T-helper 2 cell treated with Interferon-gamma antibody and Interleukin-4, amounts not matched to agents 5 μg/mL and 100 μg/mL, for 36 hours (primary cell): ENCODE measurements around the gene KRTAP5-4.

ENCODE experiments used
- DNase-seq: peaks from one replicate; pipeline ENCODE4 v3.0.0; 2021; ENCODE audit warnings: low spot score
- H3K27ac Mint-ChIP-seq: one replicate; pipeline ENCODE4 v1.8.0; 2021; ENCODE audit warnings: mild to moderate bottlenecking, mixed read lengths
- H3K27me3 Mint-ChIP-seq: one replicate; pipeline ENCODE4 v1.8.0; 2021; ENCODE audit warnings: low read depth, mixed read lengths
- H3K36me3 Mint-ChIP-seq: one replicate; pipeline ENCODE4 v1.8.0; 2021; ENCODE audit warnings: low read depth, mixed read lengths
- H3K4me1 Mint-ChIP-seq: one replicate; pipeline ENCODE4 v1.8.0; 2021; ENCODE audit warnings: low read depth, mixed read lengths
- H3K4me3 Mint-ChIP-seq: one replicate; pipeline ENCODE4 v1.8.0; 2022; ENCODE audit warnings: mild to moderate bottlenecking, moderate library complexity, mixed read lengths
- H3K9me3 Mint-ChIP-seq: one replicate; pipeline ENCODE4 v1.8.0; 2021; ENCODE audit warnings: mixed read lengths

The KRTAP5-4 gene

DNA sequence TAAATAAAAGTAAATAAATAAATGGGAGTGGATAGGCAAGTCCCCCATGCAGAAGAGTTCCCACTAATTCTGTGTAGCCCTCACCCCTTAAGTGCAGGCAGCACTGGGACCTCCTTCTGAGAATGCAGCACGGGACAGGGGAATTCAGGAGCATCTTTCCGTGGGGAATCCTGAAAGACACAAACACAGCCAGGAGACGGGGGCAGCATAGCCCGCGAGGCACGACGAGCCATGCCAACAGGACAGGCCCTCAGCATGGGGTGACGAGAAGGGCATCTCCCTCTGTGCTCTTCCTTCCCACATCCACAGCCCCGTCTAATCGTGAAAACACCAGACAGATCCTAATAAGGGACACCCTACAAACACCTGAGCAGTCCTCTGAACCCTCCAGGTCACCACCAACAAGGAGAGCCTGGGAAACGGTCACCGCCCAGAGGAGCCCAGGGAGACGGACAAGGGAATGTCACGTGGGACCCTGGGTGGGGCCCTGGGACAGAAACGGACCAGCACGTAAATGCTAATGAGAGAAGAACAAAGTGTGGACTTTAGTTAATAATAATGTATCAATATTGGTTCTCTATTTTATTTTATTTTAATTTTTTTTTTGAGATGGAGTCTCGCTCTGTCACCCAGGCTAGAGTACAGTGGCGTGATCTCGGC lies 14.5 kb upstream of the KRTAP5-4 start:
- Mint-ChIP-seq H3K27me3 (peaks cover 6% of the 10 kb centered on the region), H3K4me3 (no peak overlapping the region), H3K4me1 (no peaks in the 10 kb centered on the region), H3K36me3 (no peaks in the 10 kb centered on the region), H3K27ac (no peak overlapping the region), H3K9me3 (no peaks in the 10 kb centered on the region)
- DNase-seq, result no peak

DNA sequence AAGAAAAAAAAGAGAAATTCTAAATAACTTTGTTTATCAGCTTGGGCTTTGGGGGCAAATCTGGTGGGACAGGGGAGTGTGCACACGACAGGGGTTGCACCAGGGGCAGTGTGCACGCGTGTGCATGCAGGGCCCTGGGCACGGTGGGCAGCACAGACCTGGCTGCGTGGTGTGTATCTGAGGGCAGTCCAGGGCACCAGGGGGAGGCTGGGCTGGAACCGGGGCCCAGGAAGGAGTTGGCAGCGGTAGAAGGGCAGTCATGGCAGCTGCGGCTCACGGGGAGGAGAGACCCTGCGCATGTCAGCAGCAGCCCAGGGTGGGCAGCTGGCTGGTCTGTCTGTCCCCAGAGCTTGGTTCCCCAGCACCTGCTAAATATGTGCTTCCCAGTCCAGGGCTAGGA lies 11.9 kb upstream of the KRTAP5-4 start:
- Mint-ChIP-seq H3K36me3 (no peaks in the 10 kb centered on the region), H3K4me3 (no peak overlapping the region), H3K27me3 (peaks cover 11% of the 10 kb centered on the region), H3K9me3 (no peaks in the 10 kb centered on the region), H3K4me1 (no peaks in the 10 kb centered on the region), H3K27ac (no peak overlapping the region)
- no peak for DNase-seq

DNA sequence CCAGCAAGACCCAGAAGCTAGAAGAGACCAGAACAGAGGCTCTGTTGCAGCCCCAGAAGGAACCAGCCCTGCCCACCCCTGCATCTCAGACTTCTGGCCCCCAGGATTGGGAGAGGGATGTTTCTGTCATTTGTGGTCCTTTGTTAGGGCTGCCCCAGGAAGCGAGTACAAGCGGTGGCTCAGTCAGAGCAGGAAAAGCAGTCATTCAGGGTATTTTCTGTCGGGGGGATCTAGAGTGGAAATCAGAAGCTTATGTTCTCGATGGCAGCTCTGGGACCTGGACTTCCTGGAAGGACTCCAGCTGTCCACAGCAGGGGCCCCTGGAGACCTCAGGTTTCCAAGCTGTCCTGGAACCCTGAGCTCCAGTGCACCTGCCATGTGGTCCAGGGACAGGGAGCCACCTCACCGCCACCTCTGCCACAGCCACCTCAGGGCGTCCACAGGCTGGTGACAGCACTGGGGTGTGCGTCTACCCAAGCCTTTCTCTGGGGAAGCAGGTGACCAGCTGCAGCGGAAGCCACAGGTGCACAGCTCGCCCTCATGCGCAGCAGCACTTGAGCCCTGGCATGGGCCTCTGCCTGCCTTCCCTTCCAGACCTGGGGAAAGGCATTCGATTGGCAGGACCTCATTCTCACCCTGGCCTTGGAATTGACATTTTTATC lies 10.2 kb upstream of the KRTAP5-4 start:
- no peak overlapping the region for H3K27ac Mint-ChIP-seq
- H3K9me3 Mint-ChIP-seq, result no peaks in the 10 kb centered on the region
- no peak overlapping the region for H3K4me3 Mint-ChIP-seq
- H3K4me1 Mint-ChIP-seq, result no peaks in the 10 kb centered on the region
- H3K36me3 Mint-ChIP-seq, result no peaks in the 10 kb centered on the region
- DNase-seq, result no peak
- peaks cover 14% of the 10 kb centered on the region for H3K27me3 Mint-ChIP-seq

DNA sequence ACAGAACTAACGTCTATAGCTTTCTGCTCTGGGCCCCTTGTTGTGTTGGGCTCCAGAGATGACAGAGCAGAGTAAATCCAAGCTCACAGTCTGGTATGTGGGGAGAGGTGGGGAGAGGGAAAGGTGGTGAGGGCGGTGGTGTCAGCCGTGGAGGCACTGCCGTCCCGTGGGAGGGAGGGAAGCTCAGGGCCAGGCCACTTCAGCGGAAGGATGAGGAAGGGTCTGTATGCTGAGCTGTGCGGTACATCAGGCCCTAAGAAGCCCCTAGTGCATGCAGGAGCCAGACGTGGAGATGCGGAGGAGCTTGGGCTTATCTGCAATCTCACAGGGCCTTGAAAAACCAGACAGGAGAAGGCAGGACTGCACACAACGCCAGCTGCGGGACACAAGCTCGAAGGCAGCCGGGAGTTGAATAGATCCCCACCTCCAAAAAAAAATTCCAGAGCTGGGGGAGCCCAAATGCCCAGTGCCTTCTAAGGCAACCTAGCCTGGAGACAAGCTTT lies 9.2 kb upstream of the KRTAP5-4 start:
- H3K4me3 Mint-ChIP-seq, result no peak overlapping the region
- peaks cover 14% of the 10 kb centered on the region for H3K27me3 Mint-ChIP-seq

DNA sequence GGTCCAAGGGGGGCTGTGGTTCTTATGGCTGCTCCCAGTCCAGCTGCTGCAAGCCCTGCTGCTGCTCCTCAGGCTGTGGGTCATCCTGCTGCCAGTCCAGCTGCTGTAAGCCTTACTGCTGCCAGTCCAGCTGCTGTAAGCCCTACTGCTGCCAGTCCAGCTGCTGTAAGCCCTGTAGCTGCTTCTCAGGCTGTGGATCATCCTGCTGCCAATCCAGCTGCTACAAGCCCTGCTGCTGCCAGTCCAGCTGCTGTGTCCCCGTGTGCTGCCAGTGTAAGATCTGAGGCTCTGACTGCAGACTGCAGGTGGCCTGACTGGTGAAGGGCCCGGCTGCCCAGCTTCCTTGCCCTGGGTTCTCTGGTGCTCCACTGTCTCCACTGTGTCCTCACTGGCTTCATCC lies 8.3 kb upstream of the KRTAP5-4 start:
- no peak for DNase-seq
- Mint-ChIP-seq H3K27me3 (peaks cover 14% of the 10 kb centered on the region), H3K36me3 (no peaks in the 10 kb centered on the region), H3K27ac (no peak overlapping the region), H3K4me1 (no peaks in the 10 kb centered on the region), H3K9me3 (no peaks in the 10 kb centered on the region), H3K4me3 (no peak overlapping the region)

More for the DNA sequence above, 9.2 kb upstream of the KRTAP5-4 start:
- Mint-ChIP-seq H3K9me3 (no peaks in the 10 kb centered on the region), H3K27ac (no peak overlapping the region), H3K36me3 (no peaks in the 10 kb centered on the region), H3K4me1 (no peaks in the 10 kb centered on the region)
- no peak for DNase-seq

DNA sequence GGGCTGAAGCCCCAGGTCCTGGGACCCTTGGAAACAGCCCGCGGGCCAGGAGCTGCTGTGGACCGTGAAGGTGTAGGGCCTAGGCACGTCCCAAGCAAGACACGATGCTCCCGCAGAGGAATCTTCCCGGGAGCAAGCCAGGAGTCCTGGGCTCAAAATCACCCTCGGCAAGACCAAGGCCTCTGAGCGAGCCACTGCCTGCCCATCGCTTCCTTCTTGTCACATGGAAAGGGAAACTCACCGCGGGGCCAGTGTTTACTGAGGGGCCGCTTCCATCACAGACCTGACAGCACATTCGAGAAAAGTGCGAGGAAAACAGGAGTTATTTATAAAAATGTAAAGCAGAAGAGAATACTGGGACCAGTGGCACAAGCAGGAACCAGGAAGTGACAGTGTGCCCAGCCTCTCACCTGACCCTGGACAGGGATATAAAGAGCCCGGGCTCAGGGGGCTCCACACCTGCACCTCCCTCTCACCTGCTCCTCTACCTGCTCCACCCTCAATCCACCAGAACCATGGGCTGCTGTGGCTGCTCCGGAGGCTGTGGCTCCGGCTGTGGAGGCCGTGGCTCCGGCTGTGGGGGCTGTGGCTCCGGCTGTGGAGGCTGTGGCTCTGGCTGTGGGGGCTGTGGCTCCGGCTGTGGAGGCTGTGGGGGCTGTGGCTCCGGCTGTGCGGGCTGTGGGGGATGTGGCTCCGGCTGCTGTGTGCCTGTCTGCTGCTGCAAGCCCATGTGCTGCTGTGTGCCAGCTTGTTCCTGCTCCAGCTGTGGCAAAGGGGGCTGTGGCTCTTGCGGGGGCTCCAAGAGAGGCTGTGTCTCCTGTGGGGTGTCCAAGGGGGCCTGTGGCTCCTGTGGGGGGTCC lies 7.6 kb upstream of the KRTAP5-4 start, which contains the start of gene KRTAP5-5:
Gene KRTAP5-5, plus strand, starts transcription at position 450 of the 860 bp plus-strand sequence. Its CDS starts 66 bp downstream, at position 516.
- Mint-ChIP-seq H3K36me3 (no peaks in the 10 kb centered on the region), H3K27me3 (peaks cover 12% of the 10 kb centered on the region), H3K27ac (no peak within 1 kb of the TSS), H3K4me1 (no peaks in the 10 kb centered on the region), H3K4me3 (no peak within 1 kb of the TSS), H3K9me3 (no peaks in the 10 kb centered on the region)
- no peak for DNase-seq

DNA sequence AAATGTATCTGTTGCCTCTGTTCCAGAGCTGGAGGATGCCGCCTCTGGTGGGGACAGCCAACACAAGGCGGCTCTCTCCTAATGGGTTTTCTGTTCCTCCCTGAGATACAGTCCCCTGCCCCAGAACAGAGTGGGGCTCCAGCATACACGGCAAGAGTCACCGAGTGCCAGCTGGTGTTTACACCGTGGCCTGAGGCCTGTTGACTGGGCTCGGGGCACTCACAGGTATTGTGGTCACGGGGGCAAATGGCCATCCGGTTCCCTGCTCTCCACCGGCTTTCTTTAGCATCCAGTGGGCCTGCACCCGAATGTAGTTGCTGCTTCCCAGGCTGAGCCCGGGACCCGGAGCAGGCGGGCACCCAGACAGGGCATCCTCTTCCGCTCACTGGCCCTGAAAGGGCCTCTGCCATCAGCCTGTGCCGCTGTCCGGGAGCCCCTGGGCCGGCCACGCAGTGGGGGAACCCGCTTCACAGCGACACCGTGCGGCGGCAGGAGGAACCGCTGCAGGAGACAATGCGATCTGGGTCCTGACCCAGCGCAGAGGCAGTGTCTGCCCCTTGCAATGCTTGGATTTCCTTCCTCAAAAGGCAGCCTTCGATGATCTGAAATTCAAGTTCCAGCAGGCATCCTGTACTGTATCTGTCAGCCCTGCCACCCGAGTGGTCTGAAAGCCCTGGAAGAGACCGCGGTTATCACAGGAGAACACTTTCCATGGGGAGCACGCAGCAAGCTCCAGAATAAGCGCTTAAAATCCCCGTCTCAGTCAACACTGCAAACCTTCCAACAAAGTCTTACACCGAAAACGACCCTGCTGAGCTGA lies 6.8 kb upstream of the KRTAP5-4 start:
- peak; percentile 43 for DNase-seq
- Mint-ChIP-seq H3K36me3 (no peaks in the 10 kb centered on the region), H3K4me3 (no peak overlapping the region), H3K9me3 (no peaks in the 10 kb centered on the region), H3K4me1 (no peaks in the 10 kb centered on the region), H3K27me3 (peaks cover 12% of the 10 kb centered on the region), H3K27ac (no peak overlapping the region)

DNA sequence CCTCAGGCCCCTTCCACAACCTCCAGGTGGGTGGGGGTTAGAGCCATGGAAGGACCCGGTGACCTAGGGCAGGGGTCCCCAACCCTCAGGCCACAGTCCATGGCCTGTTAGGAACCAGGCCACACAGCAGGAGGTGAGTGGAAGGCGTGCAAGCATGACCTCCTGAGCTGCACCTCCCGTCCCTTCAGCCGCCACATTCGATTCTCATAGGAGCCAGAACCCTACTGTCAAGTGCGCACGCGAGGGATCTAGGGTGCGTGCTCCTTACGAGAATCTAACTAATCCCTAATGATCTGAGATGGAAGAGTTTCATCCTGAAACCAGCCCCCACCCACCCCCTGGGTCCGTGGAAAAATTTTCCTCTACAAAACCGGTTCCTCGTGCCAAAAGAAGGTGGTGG lies 3.6 kb upstream of the KRTAP5-4 start:
- Mint-ChIP-seq H3K4me1 (no peaks in the 10 kb centered on the region), H3K36me3 (no peaks in the 10 kb centered on the region), H3K27me3 (peaks cover 8% of the 10 kb centered on the region), H3K27ac (no peak overlapping the region), H3K4me3 (no peak overlapping the region), H3K9me3 (no peaks in the 10 kb centered on the region)
- DNase-seq, result no peak

DNA sequence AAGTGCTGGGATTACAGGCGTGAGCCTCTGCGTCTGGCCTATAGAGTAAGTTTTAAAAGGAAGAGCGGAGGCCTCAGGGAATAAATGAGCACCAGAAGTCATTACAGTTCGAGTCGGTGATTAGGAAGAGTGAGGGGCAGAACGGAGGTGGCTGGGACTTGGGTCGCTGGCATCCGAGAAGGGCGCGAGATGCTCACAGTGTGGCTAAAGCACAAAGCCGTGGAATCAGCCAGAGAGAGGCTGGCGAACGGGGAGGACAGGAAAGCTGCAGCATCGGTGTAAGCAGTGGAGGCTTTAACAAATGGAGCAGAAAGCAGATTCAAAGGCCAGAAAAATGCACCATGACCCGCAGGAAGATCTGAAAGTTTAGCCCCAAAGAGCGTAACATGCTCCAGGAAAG lies 2.7 kb upstream of the KRTAP5-4 start:
- no peaks in the 10 kb centered on the region for H3K9me3 Mint-ChIP-seq
- no peak overlapping the region for H3K27ac Mint-ChIP-seq
- no peak for DNase-seq
- H3K4me3 Mint-ChIP-seq, result no peak overlapping the region
- H3K36me3 Mint-ChIP-seq, result no peaks in the 10 kb centered on the region
- H3K4me1 Mint-ChIP-seq, result peaks cover under 1% of the 10 kb centered on the region
- peaks cover 7% of the 10 kb centered on the region for H3K27me3 Mint-ChIP-seq

DNA sequence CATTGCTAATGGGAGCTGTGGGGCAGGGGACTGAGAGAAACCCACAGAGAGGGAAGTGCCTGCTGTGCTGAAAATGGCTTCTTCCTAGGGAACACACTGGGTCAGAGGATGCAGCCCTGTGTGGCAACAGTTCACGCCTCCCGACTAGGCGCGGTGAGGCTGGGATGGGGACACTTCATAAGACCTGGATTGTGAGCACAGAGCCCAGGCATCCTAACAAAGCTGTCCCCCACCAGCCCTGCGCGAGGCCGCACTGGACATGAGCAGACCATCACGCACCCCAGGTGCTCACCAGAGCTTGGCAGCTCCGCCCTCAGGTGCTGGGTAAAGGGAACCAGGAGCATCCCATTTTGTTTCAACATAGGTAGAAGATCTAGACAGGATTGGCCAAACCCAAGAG lies 1.8 kb upstream of the KRTAP5-4 start:
- Mint-ChIP-seq H3K36me3 (no peaks in the 10 kb centered on the region), H3K27ac (no peak overlapping the region), H3K9me3 (no peaks in the 10 kb centered on the region), H3K4me3 (no peak overlapping the region), H3K4me1 (peaks cover 5% of the 10 kb centered on the region), H3K27me3 (peaks cover 3% of the 10 kb centered on the region)
- no peak for DNase-seq

DNA sequence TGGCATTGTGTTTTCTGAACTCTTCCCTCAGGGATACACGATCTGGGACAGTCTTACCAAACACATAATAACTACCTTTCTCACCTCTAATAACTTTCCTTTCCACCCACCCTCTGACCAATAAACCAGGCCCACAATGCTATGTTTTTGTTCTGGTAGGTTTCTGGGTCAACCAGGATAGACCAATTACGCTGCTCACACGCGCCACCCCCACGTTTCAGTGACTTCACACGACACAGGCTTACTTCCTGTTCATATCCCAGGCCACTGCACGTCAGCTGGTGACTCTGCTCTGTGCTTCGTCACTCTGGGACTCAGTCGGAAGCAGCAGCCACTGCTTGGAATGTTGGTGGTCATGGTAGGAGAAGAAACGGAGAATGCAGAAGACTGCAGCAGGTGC lies 2.5 kb downstream of the KRTAP5-4 start:
- Mint-ChIP-seq H3K27me3 (no peaks in the 10 kb centered on the region), H3K4me1 (peaks cover 5% of the 10 kb centered on the region), H3K4me3 (no peak overlapping the region), H3K27ac (no peak overlapping the region), H3K9me3 (no peaks in the 10 kb centered on the region), H3K36me3 (no peaks in the 10 kb centered on the region)
- DNase-seq, result no peak

DNA sequence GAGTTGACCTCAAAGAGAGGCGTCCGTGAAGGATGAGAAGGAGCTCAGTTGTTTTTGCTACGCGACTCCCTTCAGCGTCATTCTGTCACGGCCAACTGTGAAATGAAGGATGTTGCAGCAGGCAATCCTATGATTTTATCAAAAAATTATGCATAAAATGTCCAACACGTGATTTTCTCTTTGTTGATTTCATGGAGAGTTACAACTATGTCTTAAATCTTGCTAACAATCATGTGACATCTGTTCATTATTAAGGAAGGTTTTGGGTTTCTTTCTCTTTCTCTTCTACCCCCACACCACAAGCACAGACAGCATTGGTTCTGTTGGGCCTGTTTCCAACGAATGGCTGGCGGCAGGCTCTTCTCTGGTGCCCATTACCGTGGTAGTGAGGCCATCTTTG lies 3.7 kb downstream of the KRTAP5-4 start:
- H3K27me3 Mint-ChIP-seq, result no peaks in the 10 kb centered on the region

DNA sequence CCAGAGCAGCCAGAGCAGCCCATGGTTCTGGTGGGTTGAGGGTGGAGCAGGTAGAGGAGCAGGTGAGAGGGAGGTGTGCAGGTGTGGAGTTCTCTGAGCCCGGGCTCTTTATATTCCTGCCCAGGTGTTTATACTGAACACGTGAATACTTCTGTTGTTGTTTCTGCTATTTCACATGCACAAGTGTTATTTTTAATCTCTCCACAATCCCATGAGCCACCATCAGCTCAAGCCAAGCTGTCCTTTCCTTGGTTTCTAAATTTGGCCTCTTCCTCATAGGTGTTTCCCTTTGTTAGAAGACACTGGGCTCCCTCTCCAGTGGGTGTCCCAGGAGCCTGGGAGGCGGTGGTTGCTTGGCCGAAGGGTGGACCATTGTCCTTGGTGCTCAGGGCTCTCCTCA lies 13.6 kb downstream of the KRTAP5-4 start, which contains the start of gene KRTAP5-3:
Gene KRTAP5-3, minus strand, starts transcription at position 101 of the 400 bp plus-strand sequence. Its CDS starts 78 bp downstream, at position 23.
- Mint-ChIP-seq H3K4me3 (no peak within 1 kb of the TSS), H3K27me3 (peaks cover 14% of the 10 kb centered on the region), H3K27ac (peak within 1 kb of the TSS; percentile 35), H3K9me3 (no peaks in the 10 kb centered on the region), H3K4me1 (peaks cover 2% of the 10 kb centered on the region), H3K36me3 (no peaks in the 10 kb centered on the region)
- no peak for DNase-seq

More for the DNA sequence above, 3.7 kb downstream of the KRTAP5-4 start:
- Mint-ChIP-seq H3K4me1 (peaks cover 5% of the 10 kb centered on the region), H3K4me3 (no peak overlapping the region), H3K27ac (no peak overlapping the region), H3K36me3 (no peaks in the 10 kb centered on the region), H3K9me3 (no peaks in the 10 kb centered on the region)
- no peak for DNase-seq
